ENCODE data around the gene CTNNA3.

- TF ChIP-seq, protein P1, sequence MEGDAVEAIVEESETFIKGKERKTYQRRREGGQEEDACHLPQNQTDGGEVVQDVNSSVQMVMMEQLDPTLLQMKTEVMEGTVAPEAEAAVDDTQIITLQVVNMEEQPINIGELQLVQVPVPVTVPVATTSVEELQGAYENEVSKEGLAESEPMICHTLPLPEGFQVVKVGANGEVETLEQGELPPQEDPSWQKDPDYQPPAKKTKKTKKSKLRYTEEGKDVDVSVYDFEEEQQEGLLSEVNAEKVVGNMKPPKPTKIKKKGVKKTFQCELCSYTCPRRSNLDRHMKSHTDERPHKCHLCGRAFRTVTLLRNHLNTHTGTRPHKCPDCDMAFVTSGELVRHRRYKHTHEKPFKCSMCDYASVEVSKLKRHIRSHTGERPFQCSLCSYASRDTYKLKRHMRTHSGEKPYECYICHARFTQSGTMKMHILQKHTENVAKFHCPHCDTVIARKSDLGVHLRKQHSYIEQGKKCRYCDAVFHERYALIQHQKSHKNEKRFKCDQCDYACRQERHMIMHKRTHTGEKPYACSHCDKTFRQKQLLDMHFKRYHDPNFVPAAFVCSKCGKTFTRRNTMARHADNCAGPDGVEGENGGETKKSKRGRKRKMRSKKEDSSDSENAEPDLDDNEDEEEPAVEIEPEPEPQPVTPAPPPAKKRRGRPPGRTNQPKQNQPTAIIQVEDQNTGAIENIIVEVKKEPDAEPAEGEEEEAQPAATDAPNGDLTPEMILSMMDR (IDR thresholded peaks at IDR 0.05), result no peak
- TF ChIP-seq POLR2AphosphoS5 (IDR thresholded peaks at IDR 0.05; ENCODE audit: low read depth, low read length), result no peak
- TF ChIP-seq, protein P2, sequence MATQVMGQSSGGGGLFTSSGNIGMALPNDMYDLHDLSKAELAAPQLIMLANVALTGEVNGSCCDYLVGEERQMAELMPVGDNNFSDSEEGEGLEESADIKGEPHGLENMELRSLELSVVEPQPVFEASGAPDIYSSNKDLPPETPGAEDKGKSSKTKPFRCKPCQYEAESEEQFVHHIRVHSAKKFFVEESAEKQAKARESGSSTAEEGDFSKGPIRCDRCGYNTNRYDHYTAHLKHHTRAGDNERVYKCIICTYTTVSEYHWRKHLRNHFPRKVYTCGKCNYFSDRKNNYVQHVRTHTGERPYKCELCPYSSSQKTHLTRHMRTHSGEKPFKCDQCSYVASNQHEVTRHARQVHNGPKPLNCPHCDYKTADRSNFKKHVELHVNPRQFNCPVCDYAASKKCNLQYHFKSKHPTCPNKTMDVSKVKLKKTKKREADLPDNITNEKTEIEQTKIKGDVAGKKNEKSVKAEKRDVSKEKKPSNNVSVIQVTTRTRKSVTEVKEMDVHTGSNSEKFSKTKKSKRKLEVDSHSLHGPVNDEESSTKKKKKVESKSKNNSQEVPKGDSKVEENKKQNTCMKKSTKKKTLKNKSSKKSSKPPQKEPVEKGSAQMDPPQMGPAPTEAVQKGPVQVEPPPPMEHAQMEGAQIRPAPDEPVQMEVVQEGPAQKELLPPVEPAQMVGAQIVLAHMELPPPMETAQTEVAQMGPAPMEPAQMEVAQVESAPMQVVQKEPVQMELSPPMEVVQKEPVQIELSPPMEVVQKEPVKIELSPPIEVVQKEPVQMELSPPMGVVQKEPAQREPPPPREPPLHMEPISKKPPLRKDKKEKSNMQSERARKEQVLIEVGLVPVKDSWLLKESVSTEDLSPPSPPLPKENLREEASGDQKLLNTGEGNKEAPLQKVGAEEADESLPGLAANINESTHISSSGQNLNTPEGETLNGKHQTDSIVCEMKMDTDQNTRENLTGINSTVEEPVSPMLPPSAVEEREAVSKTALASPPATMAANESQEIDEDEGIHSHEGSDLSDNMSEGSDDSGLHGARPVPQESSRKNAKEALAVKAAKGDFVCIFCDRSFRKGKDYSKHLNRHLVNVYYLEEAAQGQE (IDR thresholded peaks at IDR 0.05; ENCODE audit: insufficient read depth in 1 of 2, low read depth in 2 of 2, low read length in 1 of 2), result no peak
- no peak for TF ChIP-seq SIN3A (IDR thresholded peaks at IDR 0.05; ENCODE audit: borderline replicate concordance, insufficient read depth, low read depth, low read length)
- no peak for TF ChIP-seq TCF7L2 (IDR thresholded peaks at IDR 0.05; ENCODE audit: low read depth, low read length)
Measured at GRCh38 chr10:66238343-66238742, 1457.7 kb downstream of the CTNNA3 start.
